ENCODE data around the gene TRPM3. TPM values are rescaled to one million over a fixed set of nuclear protein-coding genes. Genes with fewer than 3 reads are reported as not detected.

TRPM3 gene
- total and polyA plus RNA-seq, 2 of the 13 experiments (the other 11 are each of a cell fraction or from before 2014, with no cell fraction given): not detected

DNA sequence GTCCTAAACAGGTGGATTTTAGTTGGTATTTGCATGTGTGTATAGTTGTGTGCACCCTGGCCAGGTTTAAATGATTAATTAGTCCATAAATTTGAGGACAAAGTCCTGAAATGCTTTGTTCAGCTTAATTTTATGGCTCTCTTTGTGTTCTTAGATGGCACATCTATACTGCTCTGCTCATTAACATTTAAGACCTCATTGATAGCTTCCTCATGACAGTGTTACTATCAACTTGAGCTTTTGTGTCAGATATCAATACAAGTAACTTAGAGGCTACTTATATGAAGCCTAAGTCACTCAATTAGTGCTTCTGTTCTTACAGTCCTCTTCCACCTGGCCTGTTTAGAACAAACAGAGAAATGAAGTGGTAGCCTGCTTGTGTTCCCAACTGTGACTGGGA lies 240.9 kb downstream of the TRPM3 start (continued):
- TF ChIP-seq, protein P1, sequence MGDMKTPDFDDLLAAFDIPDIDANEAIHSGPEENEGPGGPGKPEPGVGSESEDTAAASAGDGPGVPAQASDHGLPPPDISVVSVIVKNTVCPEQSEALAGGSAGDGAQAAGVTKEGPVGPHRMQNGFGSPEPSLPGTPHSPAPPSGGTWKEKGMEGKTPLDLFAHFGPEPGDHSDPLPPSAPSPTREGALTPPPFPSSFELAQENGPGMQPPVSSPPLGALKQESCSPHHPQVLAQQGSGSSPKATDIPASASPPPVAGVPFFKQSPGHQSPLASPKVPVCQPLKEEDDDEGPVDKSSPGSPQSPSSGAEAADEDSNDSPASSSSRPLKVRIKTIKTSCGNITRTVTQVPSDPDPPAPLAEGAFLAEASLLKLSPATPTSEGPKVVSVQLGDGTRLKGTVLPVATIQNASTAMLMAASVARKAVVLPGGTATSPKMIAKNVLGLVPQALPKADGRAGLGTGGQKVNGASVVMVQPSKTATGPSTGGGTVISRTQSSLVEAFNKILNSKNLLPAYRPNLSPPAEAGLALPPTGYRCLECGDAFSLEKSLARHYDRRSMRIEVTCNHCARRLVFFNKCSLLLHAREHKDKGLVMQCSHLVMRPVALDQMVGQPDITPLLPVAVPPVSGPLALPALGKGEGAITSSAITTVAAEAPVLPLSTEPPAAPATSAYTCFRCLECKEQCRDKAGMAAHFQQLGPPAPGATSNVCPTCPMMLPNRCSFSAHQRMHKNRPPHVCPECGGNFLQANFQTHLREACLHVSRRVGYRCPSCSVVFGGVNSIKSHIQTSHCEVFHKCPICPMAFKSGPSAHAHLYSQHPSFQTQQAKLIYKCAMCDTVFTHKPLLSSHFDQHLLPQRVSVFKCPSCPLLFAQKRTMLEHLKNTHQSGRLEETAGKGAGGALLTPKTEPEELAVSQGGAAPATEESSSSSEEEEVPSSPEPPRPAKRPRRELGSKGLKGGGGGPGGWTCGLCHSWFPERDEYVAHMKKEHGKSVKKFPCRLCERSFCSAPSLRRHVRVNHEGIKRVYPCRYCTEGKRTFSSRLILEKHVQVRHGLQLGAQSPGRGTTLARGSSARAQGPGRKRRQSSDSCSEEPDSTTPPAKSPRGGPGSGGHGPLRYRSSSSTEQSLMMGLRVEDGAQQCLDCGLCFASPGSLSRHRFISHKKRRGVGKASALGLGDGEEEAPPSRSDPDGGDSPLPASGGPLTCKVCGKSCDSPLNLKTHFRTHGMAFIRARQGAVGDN (CRISPR knock-in tag; IDR thresholded peaks at IDR 0.05): no peak
- TF ChIP-seq KLF15 (CRISPR knock-in tag; IDR thresholded peaks at IDR 0.05; ENCODE audit: borderline replicate concordance) (no peak), FLYWCH1 (CRISPR knock-in tag; IDR thresholded peaks at IDR 0.05) (no peak)
- TF ChIP-seq, protein P2, sequence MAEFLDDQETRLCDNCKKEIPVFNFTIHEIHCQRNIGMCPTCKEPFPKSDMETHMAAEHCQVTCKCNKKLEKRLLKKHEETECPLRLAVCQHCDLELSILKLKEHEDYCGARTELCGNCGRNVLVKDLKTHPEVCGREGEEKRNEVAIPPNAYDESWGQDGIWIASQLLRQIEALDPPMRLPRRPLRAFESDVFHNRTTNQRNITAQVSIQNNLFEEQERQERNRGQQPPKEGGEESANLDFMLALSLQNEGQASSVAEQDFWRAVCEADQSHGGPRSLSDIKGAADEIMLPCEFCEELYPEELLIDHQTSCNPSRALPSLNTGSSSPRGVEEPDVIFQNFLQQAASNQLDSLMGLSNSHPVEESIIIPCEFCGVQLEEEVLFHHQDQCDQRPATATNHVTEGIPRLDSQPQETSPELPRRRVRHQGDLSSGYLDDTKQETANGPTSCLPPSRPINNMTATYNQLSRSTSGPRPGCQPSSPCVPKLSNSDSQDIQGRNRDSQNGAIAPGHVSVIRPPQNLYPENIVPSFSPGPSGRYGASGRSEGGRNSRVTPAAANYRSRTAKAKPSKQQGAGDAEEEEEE (CRISPR knock-in tag; IDR thresholded peaks at IDR 0.05; ENCODE audit: borderline replicate concordance): no peak

DNA sequence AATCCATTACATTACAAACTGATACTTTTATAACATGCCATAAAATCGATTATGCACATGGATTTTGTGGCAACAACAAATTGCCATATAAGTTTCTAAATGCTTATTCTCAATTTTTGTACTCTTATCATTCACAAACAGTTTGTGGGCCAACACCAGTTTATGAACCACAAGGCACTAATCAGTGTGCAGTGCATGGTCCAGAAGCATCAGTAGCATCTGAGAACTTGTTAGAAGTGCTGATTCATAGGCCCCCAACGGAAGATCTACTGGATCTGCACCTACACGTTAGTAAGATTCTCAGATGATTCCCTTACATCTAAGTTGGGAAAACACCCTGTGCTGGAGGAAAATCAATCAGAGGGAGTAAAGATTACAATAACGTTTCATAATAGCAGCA lies 242.8 kb downstream of the TRPM3 start:
- no peak for DNase-seq (ENCODE audit: low spot score)
- Histone ChIP-seq H3K9me3 (ENCODE audit: low read length) (no peaks in the 10 kb centered on the region), H3K79me2 (ENCODE audit: insufficient read depth, low read length) (no peaks in the 10 kb centered on the region), H3K4me1 (ENCODE audit: insufficient read depth, low read length) (no peaks in the 10 kb centered on the region), H3K9ac (ENCODE audit: insufficient read depth, low read depth, low read length) (no peak overlapping the region), H3K27me3 (ENCODE audit: control insufficient read depth in 1 of 2, insufficient read depth in 2 of 2, low read length in 2 of 2) (no peaks in the 10 kb centered on the region; a peak in 1 of 5 replicates), H3K36me3 (replicated peaks in 1 of 2; ENCODE audit: control insufficient read depth in 1 of 2, insufficient read depth in 2 of 2, low read length in 2 of 2) (no peaks in the 10 kb centered on the region), H2AFZ (ENCODE audit: low read length) (no peak overlapping the region), H3K27ac (ENCODE audit: extremely low read length, insufficient read depth, low read length) (no peak overlapping the region), H3K4me2 (ENCODE audit: low read depth, low read length) (no peak overlapping the region), H4K20me1 (ENCODE audit: insufficient read depth, low read length) (no peaks in the 10 kb centered on the region), H3K4me3 (replicated peaks in 1 of 3; ENCODE audit: insufficient read depth in 1 of 3, low read depth in 2 of 3, low read length in 3 of 3) (no peak overlapping the region)
- WGBS (ENCODE audit: low lambda C conversion rate): 3% methylated on average over 4 of the region's 4 CpGs
- FAIRE-seq: no peak
- no peak for TF ChIP-seq SIX1 (CRISPR knock-in tag; IDR thresholded peaks at IDR 0.05; ENCODE audit: borderline replicate concordance)
- TF ChIP-seq, protein P3, sequence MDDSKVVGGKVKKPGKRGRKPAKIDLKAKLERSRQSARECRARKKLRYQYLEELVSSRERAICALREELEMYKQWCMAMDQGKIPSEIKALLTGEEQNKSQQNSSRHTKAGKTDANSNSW (CRISPR knock-in tag; IDR thresholded peaks at IDR 0.05; ENCODE audit: borderline replicate concordance): no peak
- no peak for TF ChIP-seq HDAC6 (IDR thresholded peaks at IDR 0.05; ENCODE audit: low read depth, low read length)
- no peak for TF ChIP-seq TARDBP (CRISPR knock-in tag; IDR thresholded peaks at IDR 0.05)
- no peak for TF ChIP-seq ZKSCAN8 (CRISPR knock-in tag; IDR thresholded peaks at IDR 0.05; ENCODE audit: borderline replicate concordance)
- ChIA-PET CTCF (ENCODE audit: low intra/inter-chr PET ratio, low total read pairs) (no interaction called here), POLR2A (no interaction called here)
- intact Hi-C loops (cut with micrococcal nuclease; ENCODE audit: unreplicated experiment) (no loop called here), in situ Hi-C loops (cut with HindIII; ENCODE audit: extremely low pct_ligation_motif_present, low pct_unique_long_range_greater_than_20kb) (no loop called here)
- BruUV-seq (replicated peaks): no TSS peak
- ATAC-seq: no peak

Data from HepG2 (cell line).